ACHN (cell line): ENCODE data around the gene ETS1.

Source experiments
- DNase-seq: peaks from one replicate; pipeline ENCODE4 v3.0.0-alpha.2; 2015
- in situ Hi-C: cut with HindIII; loops from 2 replicates; pipeline ENCODE4 v1.10.0; 2017; ENCODE audit warnings: low sequenced_read_pairs, low pct_ligation_motif_present, low pct_unique_long_range_greater_than_20kb

ETS1 gene

GRCh38 chr11:128482092-128482491 lies 105.3 kb downstream of the ETS1 start:
- in situ Hi-C loops = no loop called here
- no peak for DNase-seq

GRCh38 chr11:128481135-128481534 lies 106.2 kb downstream of the ETS1 start:
- in situ Hi-C loops = no loop called here
- DNase-seq = no peak

- DNase-seq = no peak
- in situ Hi-C loops = no loop called here
Observed at GRCh38 chr11:128480665-128481064, 106.7 kb downstream of the ETS1 start.

GRCh38 chr11:128480066-128480465 lies 107.3 kb downstream of the ETS1 start:
- in situ Hi-C loops = no loop called here
- DNase-seq = no peak

- DNase-seq = no peak
- in situ Hi-C loops = no loop called here
Observed at GRCh38 chr11:128479144-128479543, 108.2 kb downstream of the ETS1 start.

- DNase-seq = no peak
- in situ Hi-C loops = no loop called here
Observed at GRCh38 chr11:128478305-128478704, 109.1 kb downstream of the ETS1 start.

GRCh38 chr11:128477811-128478210 lies 109.5 kb downstream of the ETS1 start:
- DNase-seq = no peak
- in situ Hi-C loops = no loop called here

- no peak for DNase-seq
- in situ Hi-C loops = no loop called here
Observed at GRCh38 chr11:128477278-128477677, 110.1 kb downstream of the ETS1 start.

- DNase-seq = no peak
- in situ Hi-C loops = no loop called here
Observed at GRCh38 chr11:128476729-128477128, 110.6 kb downstream of the ETS1 start.

- in situ Hi-C loops = no loop called here
Observed at GRCh38 chr11:128476049-128476448, 111.3 kb downstream of the ETS1 start.

GRCh38 chr11:128474036-128474874 lies 113.1 kb downstream of the ETS1 start:
- DNase-seq = no peak
- in situ Hi-C loops = no loop called here

More at GRCh38 chr11:128476049-128476448, 111.3 kb downstream of the ETS1 start:
- no peak for DNase-seq

- no peak for DNase-seq
- in situ Hi-C loops = no loop called here
Observed at GRCh38 chr11:128473636-128474035, 113.7 kb downstream of the ETS1 start.

- DNase-seq = no peak
- in situ Hi-C loops = no loop called here
Observed at GRCh38 chr11:128472128-128473089, 114.9 kb downstream of the ETS1 start.

- in situ Hi-C loops = no loop called here
- no peak for DNase-seq
Observed at GRCh38 chr11:128471138-128471661, 116.2 kb downstream of the ETS1 start.

- in situ Hi-C loops = no loop called here
- DNase-seq = no peak
Observed at GRCh38 chr11:128470081-128470480, 117.3 kb downstream of the ETS1 start.

GRCh38 chr11:128469220-128469619 lies 118.1 kb downstream of the ETS1 start:
- DNase-seq = no peak
- in situ Hi-C loops = no loop called here

GRCh38 chr11:128468111-128468510 lies 119.2 kb downstream of the ETS1 start:
- no peak for DNase-seq
- in situ Hi-C loops = no loop called here

- DNase-seq = peak; percentile 85
- in situ Hi-C loops = no loop called here
Observed at GRCh38 chr11:128467610-128468041, 119.7 kb downstream of the ETS1 start.

- in situ Hi-C loops = no loop called here
- no peak for DNase-seq
Observed at GRCh38 chr11:128467041-128467440, 120.3 kb downstream of the ETS1 start.
